GM18526 (cell line): ENCODE data around the gene POLN.

Experiments
- POLR2A ChIP-seq: IDR thresholded peaks from 3 replicates; pipeline ENCODE4 v1.6.1; 2011; ENCODE audit not compliant: insufficient read length; ENCODE audit errors: extremely low read depth

Gene POLN

DNA sequence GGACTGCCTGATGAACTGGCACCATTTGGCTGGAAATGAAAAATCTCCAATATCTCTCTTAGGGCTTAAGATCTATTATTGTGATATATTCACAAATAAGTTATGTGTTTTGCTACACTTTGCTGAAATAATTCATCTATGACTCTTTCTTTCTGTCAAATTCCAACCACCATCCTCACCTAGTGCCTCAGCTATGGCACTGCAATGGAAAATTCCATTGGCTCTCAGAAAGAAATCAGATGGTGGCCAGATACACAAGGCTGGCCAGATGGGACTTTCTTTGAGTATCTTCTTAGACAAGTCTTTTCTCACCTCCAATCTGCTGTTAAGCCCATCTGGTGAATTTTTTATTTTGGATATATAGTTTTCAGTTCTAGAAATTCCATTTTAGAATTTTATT, 154.8 kb downstream of the POLN start:
- TF ChIP-seq POLR2A = no peak

DNA sequence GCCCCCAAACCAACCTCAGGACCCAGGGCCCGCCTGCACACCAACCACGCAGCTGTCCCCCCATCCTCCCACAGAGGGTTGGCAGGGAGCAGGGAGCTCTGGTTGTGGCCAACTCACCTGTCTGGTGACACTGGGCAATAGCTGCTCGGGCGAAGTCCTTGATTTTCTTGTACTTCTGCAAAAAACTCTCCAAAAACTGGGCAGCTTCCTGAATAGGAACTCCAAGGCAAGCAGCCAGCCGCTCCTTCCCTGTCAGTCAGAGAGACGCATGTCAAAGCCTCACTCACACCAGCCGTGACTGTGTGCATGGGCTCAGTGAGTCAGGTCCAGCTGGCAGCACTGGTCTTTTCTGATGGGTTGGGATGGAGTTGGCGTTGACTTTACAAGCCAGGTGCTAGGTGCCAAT, 156.4 kb downstream of the POLN start:
- TF ChIP-seq POLR2A = no peak

DNA sequence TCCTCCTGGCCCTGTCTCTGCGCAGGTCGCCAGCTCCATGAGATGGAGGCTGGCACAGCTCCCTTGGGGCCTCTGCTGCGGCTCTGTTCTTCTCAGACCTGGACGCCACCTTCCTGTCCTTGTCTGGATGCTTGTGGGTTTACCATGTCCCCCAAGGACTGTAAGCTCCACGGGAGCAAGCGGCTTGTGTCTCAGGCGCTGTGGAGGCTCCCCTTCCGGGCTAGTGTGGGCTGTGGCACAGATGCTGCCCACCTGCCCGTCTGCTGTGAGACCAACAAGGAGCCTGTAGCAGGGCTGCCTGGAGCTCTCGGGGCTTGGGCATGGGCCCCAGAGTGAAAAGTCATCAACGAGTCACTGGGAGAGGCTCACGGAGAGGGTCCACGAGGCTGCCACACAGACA, 157.6 kb downstream of the POLN start:
- no peak for TF ChIP-seq POLR2A

DNA sequence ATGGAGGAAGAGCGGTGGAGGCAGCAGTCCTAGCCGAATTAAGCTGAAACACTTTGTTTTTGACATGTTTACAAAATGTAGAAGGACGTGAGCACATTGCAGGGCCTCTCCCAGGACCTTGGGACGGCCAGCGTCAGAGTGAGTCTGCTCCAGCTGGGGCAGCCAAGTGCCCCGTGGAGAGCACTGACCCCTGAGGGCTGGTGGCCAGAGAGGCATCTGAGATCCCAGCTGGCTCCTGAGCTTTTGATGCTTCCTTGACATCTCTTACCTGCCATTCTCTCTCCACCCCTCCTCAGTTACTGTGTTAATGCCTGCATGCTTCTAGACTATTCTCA, 158.1 kb downstream of the POLN start:
- no peak for TF ChIP-seq POLR2A

DNA sequence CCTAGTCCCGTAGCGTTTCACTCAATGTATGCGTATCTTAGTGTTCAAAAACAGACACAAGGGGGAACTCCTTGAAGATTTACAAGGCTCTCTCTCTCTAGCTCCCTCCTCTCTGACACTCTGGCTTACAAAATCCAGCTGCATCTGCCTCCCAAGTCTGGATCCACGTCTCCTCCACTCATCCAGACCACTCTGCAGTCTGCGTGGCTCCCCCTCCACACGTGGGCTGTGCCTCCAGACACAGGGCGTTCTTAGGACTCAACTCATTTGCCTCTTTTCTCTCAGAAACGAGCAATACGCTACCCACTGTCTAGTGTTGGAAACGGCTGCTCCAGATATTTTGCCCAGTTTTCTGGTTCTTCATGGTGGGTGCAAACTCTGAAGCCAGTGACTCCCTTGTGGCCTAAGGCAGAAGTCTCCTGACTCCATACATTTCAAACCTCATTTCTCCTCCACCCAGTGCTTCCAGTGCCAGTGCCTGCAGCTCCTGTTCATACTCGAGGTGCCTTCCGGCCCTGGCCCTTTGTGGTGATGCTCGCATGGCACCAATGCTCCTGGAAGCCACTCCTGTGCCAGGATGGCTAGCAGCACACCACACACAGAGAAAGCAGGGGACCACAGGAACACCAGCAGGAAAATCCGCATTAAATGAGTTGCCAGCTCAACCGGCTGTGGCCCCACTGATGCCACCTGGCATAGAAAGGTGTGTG, 158.7 kb downstream of the POLN start:
- no peak for TF ChIP-seq POLR2A

DNA sequence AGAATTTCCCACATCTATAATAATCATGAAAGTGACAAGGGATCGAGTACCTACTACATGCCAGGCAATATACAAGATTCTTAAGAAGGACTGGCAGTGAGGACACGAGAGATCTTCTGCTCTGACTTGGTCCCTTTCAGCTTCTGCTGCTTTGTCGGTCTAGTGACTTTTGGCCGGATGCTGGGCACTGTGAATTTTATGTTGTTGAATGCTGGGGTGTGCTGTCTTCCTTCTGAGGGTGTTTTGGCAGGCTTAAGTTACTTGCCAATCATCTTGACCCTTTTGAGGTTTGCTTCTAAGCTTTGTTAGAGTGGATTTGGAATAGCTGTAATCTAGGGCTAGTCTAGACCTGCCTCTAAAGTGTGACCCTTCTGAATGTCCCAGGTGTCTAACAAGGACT, 159.3 kb downstream of the POLN start:
- no peak for TF ChIP-seq POLR2A

DNA sequence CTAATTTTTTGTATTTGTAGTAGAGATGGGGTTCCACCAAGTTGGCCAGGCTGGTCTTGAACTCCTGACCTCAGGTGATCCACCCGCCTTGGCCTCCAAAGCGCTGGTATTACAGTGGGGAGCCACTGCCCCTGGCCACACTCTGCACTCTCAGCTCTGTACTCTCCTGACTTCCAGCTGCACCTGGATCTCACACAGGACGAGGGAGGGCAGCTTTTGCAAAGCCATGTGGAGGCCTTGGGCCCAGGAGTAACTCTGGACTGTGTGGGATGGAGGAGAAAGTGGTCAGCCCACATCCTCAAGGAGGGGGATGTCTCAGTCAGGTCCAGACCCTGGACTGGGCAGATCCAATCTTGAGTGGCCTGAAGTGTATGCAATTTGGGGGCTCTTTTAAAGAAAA, 159.8 kb downstream of the POLN start:
- no peak for TF ChIP-seq POLR2A

DNA sequence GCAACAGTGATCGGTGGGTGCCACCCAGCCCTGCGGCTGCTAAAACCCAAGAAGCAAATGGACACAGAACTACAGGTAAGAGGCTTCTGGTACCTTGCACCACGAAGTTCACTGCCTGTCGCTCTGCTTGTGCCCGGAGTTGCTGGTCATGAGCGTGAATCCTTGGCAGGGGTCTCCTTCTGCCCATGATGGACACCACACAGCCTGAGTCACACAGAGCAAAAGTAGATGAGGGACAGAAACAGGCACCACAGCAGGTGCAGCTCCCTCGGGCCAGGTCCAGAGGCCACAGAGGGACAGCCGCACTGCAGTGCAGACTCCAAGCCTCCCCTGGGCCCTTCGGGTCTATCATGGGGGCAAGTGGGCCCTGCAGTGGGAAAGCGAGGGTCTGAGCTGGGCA, 160.4 kb downstream of the POLN start:
- no peak for TF ChIP-seq POLR2A

DNA sequence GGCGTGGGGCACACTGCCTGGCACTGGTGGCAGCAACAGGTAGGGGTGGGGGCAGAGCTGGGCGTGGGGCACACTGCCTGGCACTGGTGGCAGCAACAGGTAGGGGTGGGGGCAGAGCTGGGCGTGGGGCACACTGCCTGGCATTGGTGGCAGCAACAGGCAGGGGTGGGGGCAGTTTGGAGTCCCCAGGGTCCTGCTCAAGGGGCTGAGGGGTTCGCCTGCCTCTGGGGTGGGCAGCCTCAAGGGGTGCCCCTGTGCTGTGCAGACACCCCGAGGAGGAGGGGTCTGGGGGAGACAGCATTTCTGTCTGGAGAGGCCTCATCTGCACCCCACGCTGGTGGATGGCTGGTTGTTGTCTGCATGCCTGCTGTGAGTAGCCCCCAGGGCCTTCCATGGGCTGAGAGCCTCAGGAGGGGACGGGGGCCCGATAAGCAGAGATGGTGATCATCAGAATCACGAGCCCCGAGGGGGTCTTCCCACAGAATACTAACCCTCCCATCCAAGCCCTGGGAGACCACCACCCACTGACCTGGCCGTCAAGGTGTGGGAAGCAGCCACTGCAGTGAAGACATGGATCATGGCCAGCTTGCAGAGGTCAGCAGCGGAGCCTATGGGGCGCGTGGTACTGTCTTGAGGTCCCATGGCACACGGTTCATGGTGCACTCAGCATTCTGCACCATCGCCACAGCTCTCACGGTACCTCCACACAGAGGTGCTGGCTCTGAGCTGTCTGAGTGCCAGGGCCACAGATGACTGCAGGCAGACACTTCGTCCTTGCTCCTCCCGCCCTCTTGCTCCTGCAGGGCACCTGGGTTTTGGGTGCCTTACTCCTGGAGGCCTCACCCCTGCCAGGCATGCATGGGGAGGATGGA, 161.3 kb downstream of the POLN start:
- TF ChIP-seq POLR2A = no peak

DNA sequence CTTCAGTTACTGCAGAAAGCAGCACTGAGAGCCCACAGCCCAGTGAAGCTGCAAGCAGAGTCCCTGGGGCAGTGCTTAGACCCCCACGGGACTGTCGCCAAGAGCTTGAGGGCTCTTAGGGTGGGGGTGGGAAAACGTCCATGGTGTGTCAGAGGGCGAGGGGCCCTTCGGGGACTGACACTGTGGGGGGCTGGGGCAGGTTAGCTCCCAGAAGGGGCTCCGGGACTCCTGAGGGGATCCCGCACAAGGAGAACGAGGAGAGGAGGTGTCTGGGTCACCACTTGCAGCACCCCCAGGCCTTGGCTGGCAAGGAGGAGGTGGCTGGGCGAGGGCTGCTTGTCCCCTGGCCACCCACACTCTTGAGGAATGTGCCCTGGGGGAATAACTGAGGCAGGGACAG, 162.0 kb downstream of the POLN start:
- no peak for TF ChIP-seq POLR2A

DNA sequence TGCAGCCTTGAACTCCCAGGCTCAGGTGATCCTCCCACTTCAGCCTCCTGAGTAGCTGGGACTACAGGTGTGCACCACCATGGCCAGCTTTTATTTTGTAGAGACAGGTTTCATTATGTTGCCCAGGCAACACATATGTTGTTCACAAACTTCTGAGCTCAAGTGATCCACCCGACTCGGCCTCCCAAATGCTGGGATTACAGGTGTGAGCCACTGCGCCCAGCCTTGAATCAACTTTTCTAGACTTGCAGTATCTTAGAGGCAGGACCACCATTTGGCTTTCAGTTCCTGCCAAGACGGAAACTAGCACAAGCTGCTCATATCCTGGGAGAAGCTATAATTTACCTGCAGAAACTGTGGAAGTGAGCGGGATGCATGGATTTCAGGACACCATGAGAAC, 162.9 kb downstream of the POLN start:
- no peak for TF ChIP-seq POLR2A

DNA sequence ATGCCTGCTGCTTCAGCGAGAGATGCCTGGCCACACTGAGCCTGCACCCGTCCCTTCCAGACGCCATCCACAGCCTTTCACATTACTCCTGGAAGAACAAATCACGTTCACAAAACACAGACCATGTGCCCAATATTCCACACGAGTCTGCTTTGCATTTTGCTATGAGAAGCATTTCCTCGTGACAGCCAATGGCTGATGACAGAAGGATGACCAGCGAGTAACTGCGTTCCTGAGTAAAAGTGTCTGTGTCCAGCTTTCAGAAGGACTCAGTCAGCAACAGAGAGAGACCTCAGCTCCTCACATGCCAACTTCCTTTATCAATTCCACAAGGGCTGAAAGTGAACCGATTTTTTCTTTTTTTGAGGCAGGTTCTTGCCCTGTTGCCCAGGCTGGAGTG, 163.3 kb downstream of the POLN start:
- TF ChIP-seq POLR2A = no peak

DNA sequence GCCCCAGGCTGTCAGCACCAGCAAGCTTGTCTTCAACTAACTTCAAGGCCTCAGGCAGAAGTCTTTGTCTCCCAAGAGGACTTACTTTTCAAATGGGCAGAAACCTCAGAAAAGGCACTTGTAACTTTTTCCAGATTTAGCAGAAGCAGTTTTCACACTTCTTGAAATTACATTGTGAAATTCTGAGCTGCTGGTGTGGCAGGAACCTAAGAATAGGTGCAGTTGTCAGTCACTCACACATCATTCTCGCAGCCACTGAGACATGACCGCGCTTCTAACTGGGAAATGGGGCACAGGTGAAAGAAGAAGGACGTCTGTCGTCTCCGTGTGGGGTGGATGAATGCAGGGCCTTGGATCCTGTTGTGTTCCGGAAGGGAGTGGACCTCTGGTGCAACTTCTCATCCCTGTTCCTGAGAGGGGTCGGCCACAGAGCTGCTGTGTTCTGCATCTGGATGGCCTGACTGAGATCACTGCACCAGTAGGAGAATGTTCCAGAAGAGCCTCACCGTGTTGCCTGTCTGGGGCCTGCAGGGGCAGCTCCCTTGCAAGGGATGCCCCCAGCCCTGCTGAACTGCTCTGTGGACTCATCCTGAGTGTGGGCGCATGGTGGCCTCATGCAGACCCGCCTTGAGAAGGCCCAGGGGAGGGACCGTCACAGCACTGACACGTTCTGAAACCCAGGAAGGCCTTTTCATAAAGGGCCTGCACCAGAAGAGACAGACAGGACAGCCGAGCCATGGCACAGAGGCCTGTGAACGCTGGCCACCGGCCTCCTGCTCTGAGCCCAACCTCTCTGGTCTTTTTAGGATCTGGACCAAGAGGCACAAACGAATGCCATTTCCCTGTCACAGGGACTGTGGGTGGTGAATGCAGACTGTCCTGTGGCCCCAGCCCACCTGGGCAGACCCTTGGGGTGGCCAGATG, 164.1 kb downstream of the POLN start:
- no peak for TF ChIP-seq POLR2A

DNA sequence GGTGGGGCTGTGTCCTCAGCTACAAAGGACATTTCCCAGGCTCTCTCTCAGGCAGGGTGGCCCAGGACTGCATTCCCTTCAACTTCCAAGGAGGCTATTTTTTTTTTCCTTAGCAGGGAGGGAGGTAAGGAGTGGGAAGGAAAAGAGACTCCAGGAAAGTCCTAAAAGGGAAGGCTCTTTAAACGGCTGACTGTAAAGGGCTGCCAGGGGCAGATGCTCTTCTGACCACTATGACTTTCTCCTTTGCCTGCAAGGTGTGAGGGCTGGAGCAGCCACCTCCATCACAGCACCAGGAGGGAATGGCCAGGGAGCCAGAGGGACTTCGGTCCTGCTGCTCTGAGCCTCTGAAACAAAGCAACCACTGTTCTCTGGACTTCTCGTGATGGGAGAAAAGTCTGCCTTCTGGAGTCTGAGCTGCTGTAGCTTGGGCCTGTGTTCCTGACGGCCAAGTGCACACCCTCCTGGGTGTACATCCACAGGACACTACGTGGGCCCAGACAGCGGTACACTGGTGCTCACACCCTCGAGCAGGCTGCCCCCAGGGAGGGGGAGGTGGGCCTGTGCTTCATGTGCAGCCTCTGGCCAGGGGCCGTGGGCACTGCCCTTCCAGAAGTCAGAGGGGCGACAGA, 164.9 kb downstream of the POLN start:
- TF ChIP-seq POLR2A = no peak
